Prostate gland (tissue), 2 donors: ENCODE data around the gene PTCHD1. TPM values are rescaled to one million over a fixed set of nuclear protein-coding genes. Genes with fewer than 3 reads are reported as not detected.
A peak's percentile ranks its signal among the peaks of the same experiment; 100 is the strongest.

Experiments used
- DNase-seq: peaks from one replicate; pipeline ENCODE4 v3.0.0-alpha.2; 2019; ENCODE audit warnings: low spot score
- H3K27ac ChIP-seq, 2 donors: fragments of 200-600 bp; sonication (generic); 2 replicates each; pipeline ENCODE4 v1.5.1; 2017 to 2019
- H3K27me3 ChIP-seq: fragments of 200-600 bp; sonication (generic); replicated peaks from 2 replicates; pipeline ENCODE4 v1.5.1; 2019; ENCODE audit not compliant: insufficient read depth
- H3K36me3 ChIP-seq, 2 donors: fragments of 200-600 bp; sonication (generic); 1 replicate in 1 of 2; 2 replicates in 1 of 2; pipeline versions ENCODE4 v1.5.1 to v1.8.1; 2017 to 2019
- H3K4me1 ChIP-seq: fragments of 200-600 bp; sonication (generic); replicated peaks from 2 replicates; pipeline ENCODE4 v1.5.1; 2019
- H3K4me3 ChIP-seq, 2 donors: fragments of 200-600 bp; sonication (generic); 2 replicates each; pipeline ENCODE4 v1.5.1; 2017 to 2019
- H3K9me3 ChIP-seq: fragments of 200-600 bp; sonication (generic); 2 replicates; pipeline ENCODE4 v1.5.1; 2017
- POLR2A ChIP-seq: fragments of 450-650 bp; IDR thresholded peaks from one replicate; pipeline ENCODE4 v1.6.1; 2016; ENCODE audit warnings: antibody characterized with exemption, mild to moderate bottlenecking
- POLR2AphosphoS5 ChIP-seq: sonication (generic); formaldehyde crosslinking; IDR thresholded peaks from one replicate; pipeline ENCODE4 v1.6.1; 2017; ENCODE audit warnings: antibody characterized with exemption
- WGBS: methylation state at CpG from one replicate; pipeline ENCODE4 v1.1.5; 2018; 5-methylcytosine and 5-hydroxymethylcytosine counted together
- intact Hi-C: fragments of 100-400 bp; cut with DNase I; formaldehyde crosslinking; loops from one replicate; pipeline ENCODE4 v1.14.2; 2022
- total RNA-seq, 2 donors: library from RNA; depleted of rRNA; stranded (reverse); fragments of >200 nt; gene quantifications; one replicate each; pipeline ENCODE4 v1.1.0, GENCODE V29; 2016
- TF ChIP-seq, protein P1 (sequence below), 4 experiments: fragments of 200-600 bp in 2 of 4; fragments of 450-650 bp in 2 of 4; sonication (generic) in 2 of 4; IDR thresholded peaks; 1 replicate in 3 of 4; 2 replicates in 1 of 4; pipeline ENCODE4 v1.5.1; 2016 to 2019; ENCODE audit warnings: antibody characterized with exemption in 4 of 4, mild to moderate bottlenecking in 2 of 4, moderate library complexity in 2 of 4

Gene PTCHD1
- total RNA-seq, 2 donors from 2014 or later, result 1.6 to 5.3 TPM

- 94% methylated on average over 8 of the region's 8 CpGs for WGBS
- TF ChIP-seq, protein P1, sequence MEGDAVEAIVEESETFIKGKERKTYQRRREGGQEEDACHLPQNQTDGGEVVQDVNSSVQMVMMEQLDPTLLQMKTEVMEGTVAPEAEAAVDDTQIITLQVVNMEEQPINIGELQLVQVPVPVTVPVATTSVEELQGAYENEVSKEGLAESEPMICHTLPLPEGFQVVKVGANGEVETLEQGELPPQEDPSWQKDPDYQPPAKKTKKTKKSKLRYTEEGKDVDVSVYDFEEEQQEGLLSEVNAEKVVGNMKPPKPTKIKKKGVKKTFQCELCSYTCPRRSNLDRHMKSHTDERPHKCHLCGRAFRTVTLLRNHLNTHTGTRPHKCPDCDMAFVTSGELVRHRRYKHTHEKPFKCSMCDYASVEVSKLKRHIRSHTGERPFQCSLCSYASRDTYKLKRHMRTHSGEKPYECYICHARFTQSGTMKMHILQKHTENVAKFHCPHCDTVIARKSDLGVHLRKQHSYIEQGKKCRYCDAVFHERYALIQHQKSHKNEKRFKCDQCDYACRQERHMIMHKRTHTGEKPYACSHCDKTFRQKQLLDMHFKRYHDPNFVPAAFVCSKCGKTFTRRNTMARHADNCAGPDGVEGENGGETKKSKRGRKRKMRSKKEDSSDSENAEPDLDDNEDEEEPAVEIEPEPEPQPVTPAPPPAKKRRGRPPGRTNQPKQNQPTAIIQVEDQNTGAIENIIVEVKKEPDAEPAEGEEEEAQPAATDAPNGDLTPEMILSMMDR (IDR thresholded peaks at IDR 0.05), result no peak
- TF ChIP-seq POLR2AphosphoS5 (no peak), POLR2A (no peak)
- no peak overlapping the region for H3K27ac ChIP-seq
- no peaks in the 10 kb centered on the region for H3K36me3 ChIP-seq
- no peak overlapping the region for H3K4me3 ChIP-seq
- DNase-seq, result no peak
- no peaks in the 10 kb centered on the region for H3K4me1 ChIP-seq
- no peaks in the 10 kb centered on the region for H3K9me3 ChIP-seq
- no peaks in the 10 kb centered on the region for H3K27me3 ChIP-seq
- intact Hi-C loops, result loop anchor here (10.0 kb wide), 1 partner anchor 297 kb away; no protein-coding TSS in a partner anchor
These were observed 22.9 kb upstream of the PTCHD1 start for GRCh38 chrX:23311731-23312130.

- no peaks in the 10 kb centered on the region for H3K9me3 ChIP-seq
- H3K4me3 ChIP-seq, result no peak overlapping the region
- intact Hi-C loops, result loop anchor here (10.0 kb wide), 1 partner anchor 297 kb away; no protein-coding TSS in a partner anchor
- H3K27me3 ChIP-seq, result no peaks in the 10 kb centered on the region
- 100% methylated on average over 3 of the region's 3 CpGs for WGBS
- H3K4me1 ChIP-seq, result no peaks in the 10 kb centered on the region
- TF ChIP-seq, protein P1 (IDR thresholded peaks at IDR 0.05), result no peak
- TF ChIP-seq POLR2AphosphoS5 (no peak), POLR2A (no peak)
- DNase-seq, result no peak
- H3K36me3 ChIP-seq, result no peaks in the 10 kb centered on the region
- H3K27ac ChIP-seq, result no peak overlapping the region
These were observed 22.5 kb upstream of the PTCHD1 start for GRCh38 chrX:23312136-23312535.

DNA sequence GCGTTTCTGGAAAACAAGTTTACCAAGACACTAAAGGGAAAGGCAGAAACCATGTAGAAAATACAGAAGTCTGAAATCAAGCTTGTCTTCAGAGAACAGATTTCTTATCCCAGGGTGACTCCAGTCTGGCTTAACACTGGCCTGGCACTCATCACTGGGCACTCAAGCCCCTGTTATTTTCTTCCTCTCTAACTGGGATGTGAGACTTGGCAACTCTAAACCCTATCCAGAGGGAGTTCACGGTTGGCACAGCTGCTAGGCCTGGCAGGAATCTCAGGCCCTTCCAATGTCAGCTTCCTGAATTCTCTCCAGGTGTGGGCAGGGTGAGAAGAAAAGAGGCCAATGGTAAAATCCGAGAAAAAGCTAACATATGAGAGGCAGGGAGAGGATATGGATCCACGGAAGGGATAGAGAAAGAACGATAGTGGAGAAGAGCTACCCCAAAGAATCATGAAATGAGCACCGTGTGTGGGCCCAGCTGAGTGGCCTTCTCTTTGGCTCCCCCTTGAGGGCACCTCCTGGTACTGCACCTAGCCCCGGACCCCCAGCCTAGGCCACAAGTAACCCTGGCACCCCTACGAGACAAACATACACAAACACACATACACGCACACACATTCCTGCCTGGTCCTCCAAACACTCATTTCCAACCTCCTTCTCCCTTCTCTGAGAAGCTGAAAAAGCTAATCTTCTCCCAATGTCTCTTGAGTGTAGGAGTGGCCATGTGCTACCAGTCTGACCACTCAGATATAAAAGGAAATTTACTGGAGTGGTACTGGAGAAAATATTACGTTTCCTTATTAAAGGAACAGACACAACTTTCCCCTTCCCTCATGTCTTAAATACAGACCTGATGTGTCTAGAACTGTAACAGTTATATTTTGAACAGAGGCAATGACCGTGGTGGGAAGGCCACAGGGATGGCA, 16.6 kb upstream of the PTCHD1 start:
- Histone ChIP-seq H3K9me3 (no peaks in the 10 kb centered on the region), H3K27ac (no peak overlapping the region), H3K4me3 (no peak overlapping the region), H3K36me3 (no peaks in the 10 kb centered on the region), H3K27me3 (no peaks in the 10 kb centered on the region), H3K4me1 (no peaks in the 10 kb centered on the region)
- intact Hi-C loops, result loop anchor here (10.0 kb wide), 1 partner anchor 303 kb away; no protein-coding TSS in a partner anchor
- no peak for DNase-seq
- TF ChIP-seq, protein P1 (IDR thresholded peaks at IDR 0.05), result peak; percentile 11 to 50 (median 39)
- no peak for TF ChIP-seq POLR2A
- WGBS, result 56% methylated on average over 11 of the region's 11 CpGs

DNA sequence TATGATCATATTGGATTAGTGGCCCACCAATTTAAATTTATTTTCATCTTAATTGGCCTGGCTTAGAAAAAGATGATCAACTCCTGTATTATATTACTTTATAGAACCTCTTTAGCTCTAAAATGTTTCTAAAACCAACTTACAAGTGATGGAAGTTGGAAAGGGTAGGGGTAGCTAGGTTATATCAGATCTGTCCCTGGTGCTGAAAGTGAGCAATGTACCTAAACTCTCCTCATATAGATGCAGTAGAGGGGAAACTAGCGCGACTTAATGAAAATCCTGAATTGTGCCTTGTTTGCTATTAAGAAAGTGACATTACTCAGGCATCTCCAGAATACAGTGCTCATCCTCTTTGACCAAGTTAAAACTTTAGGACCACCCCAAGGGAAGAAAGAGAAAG, 7.5 kb upstream of the PTCHD1 start:
- no peak overlapping the region for H3K27ac ChIP-seq
- no peaks in the 10 kb centered on the region for H3K4me1 ChIP-seq
- 83% methylated on average over 2 of the region's 2 CpGs for WGBS
- intact Hi-C loops, result no loop called here
- TF ChIP-seq POLR2AphosphoS5 (no peak), POLR2A (no peak)
- TF ChIP-seq, protein P1 (IDR thresholded peaks at IDR 0.05), result no peak
- H3K27me3 ChIP-seq, result no peaks in the 10 kb centered on the region
- DNase-seq, result no peak
- H3K9me3 ChIP-seq, result no peaks in the 10 kb centered on the region
- no peaks in the 10 kb centered on the region for H3K36me3 ChIP-seq
- no peak overlapping the region for H3K4me3 ChIP-seq
